ENCODE data around the gene SCFD1. TPM values are rescaled to one million over a fixed set of nuclear protein-coding genes. Genes with fewer than 3 reads are reported as not detected.

The SCFD1 gene
- total RNA-seq, 2 donors from 2014 or later: 71.9 to 91.1 TPM

DNA sequence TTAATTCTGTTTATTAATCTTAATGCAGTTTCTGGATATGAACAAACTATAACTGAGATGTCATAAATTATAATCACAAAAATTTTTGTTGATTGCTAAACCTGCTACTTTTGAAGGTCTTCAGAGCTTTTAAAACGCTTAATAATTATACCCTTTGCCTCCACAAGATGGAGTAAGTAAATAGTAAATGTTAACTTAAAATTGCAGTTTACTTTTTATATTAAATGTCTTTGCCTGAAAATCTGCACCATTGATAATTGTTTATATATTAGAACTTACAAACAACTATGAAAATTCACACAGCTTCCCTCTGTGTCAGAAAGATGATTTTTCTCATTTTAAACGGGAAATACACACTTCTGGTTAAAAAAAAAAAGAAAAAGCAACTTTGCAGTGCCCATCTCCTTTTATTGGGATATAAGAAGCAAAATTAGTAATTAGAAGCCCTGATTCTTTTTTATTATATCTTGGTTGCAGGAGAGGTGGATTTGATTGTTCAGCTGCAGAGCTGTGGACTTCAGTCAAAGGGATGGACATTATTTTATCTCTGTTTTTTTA is 35.6 kb downstream of the SCFD1 start:
- Histone ChIP-seq H3K27ac (no peak overlapping the region), H3K4me3 (no peak overlapping the region), H3K9me3 (no peaks in the 10 kb centered on the region), H3K36me3 (replicated peaks in 1 of 2; ENCODE audit: insufficient read depth in 1 of 2, low read depth in 2 of 2) (peaks cover 0 to 8% of the 10 kb centered on the region in 2 donors), H3K27me3 (no peaks in the 10 kb centered on the region), H3K4me1 (no peaks in the 10 kb centered on the region)
- TF ChIP-seq, protein P1, sequence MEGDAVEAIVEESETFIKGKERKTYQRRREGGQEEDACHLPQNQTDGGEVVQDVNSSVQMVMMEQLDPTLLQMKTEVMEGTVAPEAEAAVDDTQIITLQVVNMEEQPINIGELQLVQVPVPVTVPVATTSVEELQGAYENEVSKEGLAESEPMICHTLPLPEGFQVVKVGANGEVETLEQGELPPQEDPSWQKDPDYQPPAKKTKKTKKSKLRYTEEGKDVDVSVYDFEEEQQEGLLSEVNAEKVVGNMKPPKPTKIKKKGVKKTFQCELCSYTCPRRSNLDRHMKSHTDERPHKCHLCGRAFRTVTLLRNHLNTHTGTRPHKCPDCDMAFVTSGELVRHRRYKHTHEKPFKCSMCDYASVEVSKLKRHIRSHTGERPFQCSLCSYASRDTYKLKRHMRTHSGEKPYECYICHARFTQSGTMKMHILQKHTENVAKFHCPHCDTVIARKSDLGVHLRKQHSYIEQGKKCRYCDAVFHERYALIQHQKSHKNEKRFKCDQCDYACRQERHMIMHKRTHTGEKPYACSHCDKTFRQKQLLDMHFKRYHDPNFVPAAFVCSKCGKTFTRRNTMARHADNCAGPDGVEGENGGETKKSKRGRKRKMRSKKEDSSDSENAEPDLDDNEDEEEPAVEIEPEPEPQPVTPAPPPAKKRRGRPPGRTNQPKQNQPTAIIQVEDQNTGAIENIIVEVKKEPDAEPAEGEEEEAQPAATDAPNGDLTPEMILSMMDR (IDR thresholded peaks at IDR 0.05): peak; percentile 12 to 37 (median 24)
- TF ChIP-seq POLR2A (IDR thresholded peaks at IDR 0.05): no peak
- ATAC-seq (no peak), DNase-seq (no peak)
- intact Hi-C loops (cut with DNase I): no loop called here
- 36 to 47% methylated on average over 2 of the region's 2 CpGs for WGBS, 2 donors

DNA sequence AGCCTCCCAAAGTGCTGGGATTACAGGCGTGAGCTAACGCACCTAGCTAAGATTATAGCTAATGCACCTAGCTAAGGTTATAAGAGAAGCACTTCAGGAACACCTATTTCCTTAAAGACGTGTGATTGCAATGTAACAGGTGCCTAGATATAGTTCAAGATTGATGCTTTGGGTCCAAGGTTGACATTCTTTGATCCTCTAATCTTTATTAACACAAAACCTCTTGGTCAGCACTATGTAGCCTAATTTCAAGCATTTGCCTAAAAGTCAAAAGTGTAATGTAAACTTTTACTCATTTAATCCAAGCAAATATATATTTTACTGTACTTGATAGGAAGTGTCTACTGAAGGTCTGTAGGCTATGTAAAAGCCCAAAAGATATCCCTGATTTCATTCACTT is 36.5 kb downstream of the SCFD1 start:
- no peaks in the 10 kb centered on the region for H3K9me3 ChIP-seq
- no peaks in the 10 kb centered on the region for H3K4me1 ChIP-seq
- H3K4me3 ChIP-seq: no peak overlapping the region
- ATAC-seq (no peak), DNase-seq (no peak)
- WGBS, 2 donors: 66 to 78% methylated on average over 3 of the region's 3 CpGs
- H3K27ac ChIP-seq: no peak overlapping the region
- peaks cover 0 to 6% of the 10 kb centered on the region in 2 donors for H3K36me3 ChIP-seq (replicated peaks in 1 of 2; ENCODE audit: insufficient read depth in 1 of 2, low read depth in 2 of 2)
- TF ChIP-seq, protein P1 (IDR thresholded peaks at IDR 0.05): no peak
- no peak for TF ChIP-seq POLR2A (IDR thresholded peaks at IDR 0.05)
- intact Hi-C loops (cut with DNase I): no loop called here
- H3K27me3 ChIP-seq: no peaks in the 10 kb centered on the region

DNA sequence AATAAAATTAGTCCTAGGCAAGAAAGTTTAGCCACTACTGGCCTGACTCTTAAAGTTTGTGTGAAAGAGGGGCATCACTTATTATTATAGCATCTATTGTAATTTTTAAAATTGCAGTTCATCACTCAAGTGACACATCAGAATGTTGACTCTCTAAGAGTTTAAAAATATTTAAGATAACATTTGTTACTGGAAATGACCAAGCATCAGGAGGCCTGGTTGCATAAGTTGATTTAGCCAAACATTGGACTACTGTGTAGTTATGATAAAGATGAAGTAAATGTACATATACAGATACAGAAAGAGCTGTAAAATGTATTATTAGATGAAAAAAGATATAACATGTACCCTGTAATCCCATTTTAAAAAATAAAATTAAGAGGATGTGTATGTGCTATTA is 47.5 kb downstream of the SCFD1 start:
- TF ChIP-seq, protein P1 (IDR thresholded peaks at IDR 0.05): no peak
- no peak for TF ChIP-seq POLR2A (IDR thresholded peaks at IDR 0.05)
- Histone ChIP-seq H3K4me1 (no peaks in the 10 kb centered on the region), H3K27me3 (no peaks in the 10 kb centered on the region), H3K4me3 (no peak overlapping the region), H3K36me3 (replicated peaks in 1 of 2; ENCODE audit: insufficient read depth in 1 of 2, low read depth in 2 of 2) (peaks cover 0 to 4% of the 10 kb centered on the region in 2 donors), H3K9me3 (no peaks in the 10 kb centered on the region), H3K27ac (no peak overlapping the region)
- DNase-seq: no peak
- intact Hi-C loops (cut with DNase I): no loop called here
- ATAC-seq: no peak

DNA sequence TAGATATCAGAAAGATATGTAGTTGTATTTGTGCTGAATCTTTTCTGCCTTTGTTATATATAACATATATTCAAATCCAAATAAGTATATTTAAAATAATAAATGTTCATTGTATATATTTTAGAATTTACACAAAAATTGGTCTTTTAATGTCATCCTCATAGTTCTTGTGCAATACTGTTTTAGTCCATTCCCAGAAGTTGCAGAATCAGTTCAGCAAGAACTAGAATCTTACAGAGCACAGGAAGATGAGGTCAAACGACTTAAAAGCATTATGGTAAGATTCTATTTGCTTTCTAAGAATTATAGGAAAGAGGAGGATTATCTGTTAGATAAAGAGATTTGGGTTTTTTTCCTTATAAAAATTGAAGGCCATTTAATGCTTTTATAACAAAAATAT is 51.0 kb downstream of the SCFD1 start:
- Histone ChIP-seq H3K27me3 (no peaks in the 10 kb centered on the region), H3K4me1 (no peaks in the 10 kb centered on the region), H3K4me3 (no peak overlapping the region), H3K9me3 (no peaks in the 10 kb centered on the region), H3K27ac (no peak overlapping the region), H3K36me3 (replicated peaks in 1 of 2; ENCODE audit: insufficient read depth in 1 of 2, low read depth in 2 of 2) (peaks cover 0 to 12% of the 10 kb centered on the region in 2 donors)
- intact Hi-C loops (cut with DNase I): no loop called here
- WGBS, 2 donors: 72 to 78% methylated on average over 1 of the region's 1 CpG
- no peak for TF ChIP-seq POLR2A (IDR thresholded peaks at IDR 0.05)
- TF ChIP-seq, protein P1 (IDR thresholded peaks at IDR 0.05): no peak
- DNase-seq (no peak), ATAC-seq (no peak)

DNA sequence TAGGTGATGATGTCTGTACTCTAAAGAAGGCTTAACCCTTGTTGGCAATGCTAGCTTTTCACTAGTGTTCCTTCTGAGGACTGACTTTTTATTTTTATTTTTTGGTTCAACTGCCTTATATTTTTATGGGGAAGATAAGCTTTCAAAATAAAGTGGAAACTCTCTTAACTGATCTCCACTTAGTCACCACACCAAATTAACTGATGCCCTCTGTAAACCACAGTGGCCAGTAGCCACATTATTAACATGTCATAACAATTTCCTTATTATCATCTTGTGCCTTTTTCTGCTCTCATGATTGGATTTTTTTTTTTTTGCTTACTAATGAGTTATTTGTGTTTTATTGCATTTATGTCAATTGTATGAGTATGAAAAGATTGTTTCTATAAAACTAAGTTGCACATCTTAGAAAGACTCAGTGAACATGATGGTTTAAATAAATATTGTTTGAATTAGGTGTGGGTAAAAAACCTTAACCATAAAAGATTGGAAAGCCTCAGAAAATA is 56.9 kb downstream of the SCFD1 start:
- no peak for DNase-seq
- ATAC-seq: no peak
- no peak overlapping the region for H3K4me3 ChIP-seq
- TF ChIP-seq, protein P1 (IDR thresholded peaks at IDR 0.05): no peak
- no peak for TF ChIP-seq POLR2A (IDR thresholded peaks at IDR 0.05)
- intact Hi-C loops (cut with DNase I): no loop called here
- peaks cover 0 to 8% of the 10 kb centered on the region in 2 donors for H3K36me3 ChIP-seq (replicated peaks in 1 of 2; ENCODE audit: insufficient read depth in 1 of 2, low read depth in 2 of 2)
- no peaks in the 10 kb centered on the region for H3K9me3 ChIP-seq
- no peak overlapping the region for H3K27ac ChIP-seq
- H3K4me1 ChIP-seq: no peaks in the 10 kb centered on the region
- H3K27me3 ChIP-seq: no peaks in the 10 kb centered on the region
